Vagina (tissue), 2 donors: Measurements from ENCODE around the gene CRY1. TPM values are rescaled to one million over a fixed set of nuclear protein-coding genes. Genes with fewer than 3 reads are reported as not detected.

Source experiments
- DNase-seq, 2 donors: peaks; one replicate each; pipeline ENCODE4 v3.0.0-alpha.2; 2017; ENCODE audit errors: extremely low spot score in 2 of 2
- H3K27ac ChIP-seq: fragments of 200-600 bp; sonication (generic); one replicate; pipeline ENCODE4 v1.5.1; 2019
- H3K27me3 ChIP-seq: fragments of 200-600 bp; sonication (generic); one replicate; pipeline ENCODE4 v1.5.1; 2019
- H3K36me3 ChIP-seq, 2 donors: fragments of 200-600 bp; sonication (generic); one replicate each; pipeline ENCODE4 v1.5.1; 2017 to 2019
- H3K4me1 ChIP-seq: fragments of 200-600 bp; sonication (generic); one replicate; pipeline ENCODE4 v1.5.1; 2019
- H3K4me3 ChIP-seq, 2 donors: fragments of 200-600 bp; sonication (generic); 1 replicate in 1 of 2; 2 replicates in 1 of 2; pipeline ENCODE4 v1.5.1; 2016 to 2019
- H3K9me3 ChIP-seq: fragments of 200-600 bp; sonication (generic); one replicate; pipeline ENCODE4 v1.5.1; 2019
- CTCF ChIP-seq, 3 experiments: fragments of 450-650 bp in 2 of 3; fragments of 200-600 bp in 1 of 3; sonication (generic) in 1 of 3; IDR thresholded peaks; one replicate each; pipeline ENCODE4 v1.5.1; 2017 to 2019; ENCODE audit warnings: antibody characterized with exemption in 3 of 3, mild to moderate bottlenecking in 2 of 3, moderate library complexity in 2 of 3
- POLR2A ChIP-seq, 2 donors: fragments of 450-650 bp; IDR thresholded peaks; one replicate each; pipeline ENCODE4 v1.6.1; 2017; ENCODE audit warnings: antibody characterized with exemption in 2 of 2, mild to moderate bottlenecking in 2 of 2, moderate library complexity in 2 of 2
- POLR2AphosphoS5 ChIP-seq, 2 donors: sonication (generic); formaldehyde crosslinking; IDR thresholded peaks; one replicate each; pipeline ENCODE4 v1.9.0; 2017; ENCODE audit warnings: antibody characterized with exemption in 2 of 2, mild to moderate bottlenecking in 2 of 2, low read depth in 1 of 2; ENCODE audit not compliant: insufficient read depth in 1 of 2
- intact Hi-C: fragments of 100-400 bp; cut with DNase I; formaldehyde crosslinking; loops from one replicate; pipeline ENCODE4 v1.15.1; 2023
- total RNA-seq: library from RNA; depleted of rRNA; stranded (reverse); fragments of >200 nt; gene quantifications from one replicate; pipeline ENCODE4 v1.2.3, GENCODE V29; 2016

The CRY1 gene
- total RNA-seq, 1 donor from 2014 or later: 18.7 TPM

- no peaks in the 10 kb centered on the region for H3K36me3 ChIP-seq
- no peak for DNase-seq
- peaks cover 67% of the 10 kb centered on the region for H3K4me1 ChIP-seq
- H3K27ac ChIP-seq: no peak overlapping the region
- no peak for TF ChIP-seq POLR2A (IDR thresholded peaks at IDR 0.05)
- TF ChIP-seq CTCF (IDR thresholded peaks at IDR 0.05): no peak
- TF ChIP-seq POLR2AphosphoS5 (IDR thresholded peaks at IDR 0.05; ENCODE audit: insufficient read depth in 1 of 2, low read depth in 1 of 2): no peak
- H3K4me3 ChIP-seq: no peak overlapping the region
- no peaks in the 10 kb centered on the region for H3K9me3 ChIP-seq
- H3K27me3 ChIP-seq: no peaks in the 10 kb centered on the region
- intact Hi-C loops: no loop called here
Observed at GRCh38 chr12:106960443-106960842, 132.9 kb downstream of the CRY1 start.

GRCh38 chr12:106957583-106957982, 135.8 kb downstream of the CRY1 start:
- Histone ChIP-seq H3K4me1 (peaks cover 55% of the 10 kb centered on the region), H3K27ac (peak overlapping the region; percentile 99), H3K9me3 (no peaks in the 10 kb centered on the region), H3K36me3 (no peaks in the 10 kb centered on the region), H3K4me3 (peak overlapping the region; percentile 74 to 89), H3K27me3 (no peaks in the 10 kb centered on the region)
- intact Hi-C loops: no loop called here
- TF ChIP-seq POLR2AphosphoS5 (IDR thresholded peaks at IDR 0.05; ENCODE audit: insufficient read depth in 1 of 2, low read depth in 1 of 2): no peak
- TF ChIP-seq POLR2A (IDR thresholded peaks at IDR 0.05): no peak
- TF ChIP-seq CTCF (IDR thresholded peaks at IDR 0.05): no peak
- DNase-seq: no peak

GRCh38 chr12:106956048-106956578, 137.2 kb downstream of the CRY1 start:
- peak in 1 of 2 donors; percentile 90 for DNase-seq

GRCh38 chr12:106955377-106956047, 137.8 kb downstream of the CRY1 start, which contains the start of gene TMEM263:
Gene TMEM263, plus strand, starts transcription at chr12:106955907. Its CDS starts 11,210 bp downstream, at chr12:106967117.
- Histone ChIP-seq H3K9me3 (no peaks in the 10 kb centered on the region), H3K27me3 (no peaks in the 10 kb centered on the region), H3K4me3 (peak within 1 kb of the TSS; percentile 74 to 89), H3K27ac (peak within 1 kb of the TSS; percentile 99), H3K4me1 (peaks cover 40% of the 10 kb centered on the region), H3K36me3 (no peaks in the 10 kb centered on the region)
- TF ChIP-seq POLR2A (IDR thresholded peaks at IDR 0.05): peak in 1 of 2 donors; percentile 96
- TF ChIP-seq CTCF (IDR thresholded peaks at IDR 0.05): no peak
- TF ChIP-seq POLR2AphosphoS5 (IDR thresholded peaks at IDR 0.05; ENCODE audit: insufficient read depth in 1 of 2, low read depth in 1 of 2): peak; percentile 61 to 88
- peak in 1 of 2 donors; percentile 94 for DNase-seq
- intact Hi-C loops: loop anchor here (1.0 kb wide), 1 partner anchor 138 kb away; the partner anchor contains the start of gene CRY1

More at GRCh38 chr12:106956048-106956578, 137.2 kb downstream of the CRY1 start:
- peak overlapping the region; percentile 74 to 89 for H3K4me3 ChIP-seq
- TF ChIP-seq POLR2AphosphoS5 (IDR thresholded peaks at IDR 0.05; ENCODE audit: insufficient read depth in 1 of 2, low read depth in 1 of 2) (no peak), POLR2A (IDR thresholded peaks at IDR 0.05) (no peak), CTCF (IDR thresholded peaks at IDR 0.05) (no peak)
- H3K27me3 ChIP-seq: no peaks in the 10 kb centered on the region
- H3K27ac ChIP-seq: peak overlapping the region; percentile 99
- no peaks in the 10 kb centered on the region for H3K9me3 ChIP-seq
- intact Hi-C loops: loop anchor here (1.0 kb wide), 1 partner anchor 137 kb away; the partner anchor contains the start of gene CRY1
- no peaks in the 10 kb centered on the region for H3K36me3 ChIP-seq
- H3K4me1 ChIP-seq: peaks cover 45% of the 10 kb centered on the region
